NCI-H128 (cell line): ENCODE results near the gene FAM13A.
"Not testable (repeated sequence)": the region's sequence is repeated elsewhere in the genome, so short reads cannot be mapped to it uniquely, and the experiment has no call there.

Experiments
- DNase-seq: peaks from one replicate; lab custom pipeline; 2025; ENCODE audit not compliant: unreplicated experiment; lab: John Stamatoyannopoulos, UW

FAM13A gene

GRCh38 chr4:89056953-89057398 is at the start of gene FAM13A:
FAM13A (minus strand) TSS chr4:89057185; CDS start chr4:89056964, 221 bp downstream.
- DNase-seq: peak; percentile 67

- no peak for DNase-seq
Measured at GRCh38 chr4:89105726-89106125, 48.7 kb upstream of the FAM13A start.

- no peak for DNase-seq
Measured at GRCh38 chr4:89101256-89102161, 44.5 kb upstream of the FAM13A start.

- no peak for DNase-seq
Measured at GRCh38 chr4:89100853-89101252, 43.9 kb upstream of the FAM13A start.

GRCh38 chr4:89099471-89099870 is 42.5 kb upstream of the FAM13A start:
- no peak for DNase-seq

GRCh38 chr4:89099034-89099433 is 42.0 kb upstream of the FAM13A start:
- no peak for DNase-seq

- DNase-seq: no peak
Measured at GRCh38 chr4:89078300-89078699, 21.3 kb upstream of the FAM13A start.

GRCh38 chr4:89077761-89078160 is 20.8 kb upstream of the FAM13A start:
- DNase-seq: no peak

- no peak for DNase-seq
Measured at GRCh38 chr4:89072921-89073320, 15.9 kb upstream of the FAM13A start.

- DNase-seq: no peak
Measured at GRCh38 chr4:89071311-89071710, 14.3 kb upstream of the FAM13A start.

- no peak for DNase-seq
Measured at GRCh38 chr4:89070041-89070440, 13.1 kb upstream of the FAM13A start.

GRCh38 chr4:89069481-89069880 is 12.5 kb upstream of the FAM13A start:
- DNase-seq: no peak

- DNase-seq: no peak
Measured at GRCh38 chr4:89067417-89067816, 10.4 kb upstream of the FAM13A start.

- no peak for DNase-seq
Measured at GRCh38 chr4:89064848-89065247, 7.9 kb upstream of the FAM13A start.

GRCh38 chr4:89057844-89058243 is 859 bp upstream of the FAM13A start:
- not testable (repeated sequence) for DNase-seq

GRCh38 chr4:89056292-89056952 is 563 bp downstream of the FAM13A start:
- DNase-seq: no peak

- DNase-seq: no peak
Measured at GRCh38 chr4:89055157-89056080, 1.6 kb downstream of the FAM13A start.

- DNase-seq: no peak
Measured at GRCh38 chr4:89054627-89055026, 2.4 kb downstream of the FAM13A start.

GRCh38 chr4:89049853-89050252 is 7.1 kb downstream of the FAM13A start:
- DNase-seq: no peak

GRCh38 chr4:89048906-89049601 is 7.9 kb downstream of the FAM13A start:
- no peak for DNase-seq
